ENCODE data around the gene USP40. TPM values are rescaled to one million over a fixed set of nuclear protein-coding genes. Genes with fewer than 3 reads are reported as not detected.
A peak's percentile ranks its signal among the peaks of the same experiment; 100 is the strongest.

The USP40 gene
- total RNA-seq, 6 donors from 2014 or later, result 34.4 to 75.4 (median 50.4) TPM

DNA sequence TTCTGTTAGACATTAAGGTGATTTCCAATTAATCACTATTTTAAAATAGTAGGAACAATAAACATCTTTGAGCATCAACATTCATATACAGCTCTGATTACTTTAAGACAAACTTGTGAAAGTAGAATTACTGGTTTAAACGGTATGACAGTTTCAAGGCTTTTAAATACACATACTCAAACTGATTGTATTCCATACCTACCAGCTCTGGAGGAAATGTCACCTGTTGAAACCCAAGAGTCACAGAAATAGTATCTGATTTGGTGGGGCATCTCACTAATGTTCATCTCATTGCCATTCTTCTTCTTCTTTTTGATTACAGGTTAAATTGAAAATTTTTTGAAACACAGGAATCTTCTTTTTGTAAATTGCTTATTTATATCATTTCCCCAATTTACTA is 36.2 kb downstream of the USP40 start:
- WGBS, 2 donors, result 73% methylated on average over 1 of the region's 1 CpG
- ATAC-seq (ENCODE audit: low FRiP score in 2 of 2) (no peak), DNase-seq (no peak)
- H3K4me1 ChIP-seq, result no peaks in the 10 kb centered on the region
- no peak overlapping the region for H3K4me3 ChIP-seq
- peaks cover under 1 to 50% (median 9%) of the 10 kb centered on the region in 4 donors for H3K36me3 ChIP-seq
- H3K27ac ChIP-seq, result no peak overlapping the region
- TF ChIP-seq CTCF (IDR thresholded peaks at IDR 0.05) (no peak), POLR2A (IDR thresholded peaks at IDR 0.05) (no peak), POLR2AphosphoS5 (IDR thresholded peaks at IDR 0.05) (no peak), EP300 (IDR thresholded peaks at IDR 0.05) (no peak)
- H3K27me3 ChIP-seq, result no peaks in the 10 kb centered on the region
- H3K9me3 ChIP-seq, result no peaks in the 10 kb centered on the region

DNA sequence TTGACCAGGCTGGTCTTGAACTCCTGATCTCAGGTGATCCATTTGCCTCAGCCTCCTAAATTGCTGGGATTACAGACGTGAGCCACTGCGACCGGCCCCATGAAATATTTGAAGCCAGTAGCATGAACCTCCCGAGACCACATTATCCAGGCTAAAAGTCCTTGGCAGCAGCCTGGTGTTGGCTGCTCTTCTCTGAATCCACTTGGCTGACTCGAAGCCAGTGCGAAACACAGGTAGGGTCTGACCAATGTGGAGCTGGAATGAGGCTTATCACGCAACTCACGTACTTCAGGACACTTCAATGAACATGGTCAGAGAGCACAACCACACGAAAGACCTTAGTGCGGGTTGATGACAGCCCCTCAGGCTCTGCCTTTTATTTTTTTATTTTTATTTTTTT is 38.4 kb downstream of the USP40 start:
- H3K36me3 ChIP-seq, result peaks cover 4 to 52% (median 8%) of the 10 kb centered on the region in 4 donors
- WGBS, 2 donors, result 97 to 98% methylated on average over 8 to 10 of the region's 10 CpGs
- H3K27me3 ChIP-seq, result no peaks in the 10 kb centered on the region
- H3K27ac ChIP-seq, result no peak overlapping the region
- DNase-seq, result no peak
- TF ChIP-seq POLR2A (IDR thresholded peaks at IDR 0.05) (no peak), POLR2AphosphoS5 (IDR thresholded peaks at IDR 0.05) (no peak), CTCF (IDR thresholded peaks at IDR 0.05) (no peak), EP300 (IDR thresholded peaks at IDR 0.05) (no peak)
- H3K4me1 ChIP-seq, result no peaks in the 10 kb centered on the region
- H3K4me3 ChIP-seq, result no peak overlapping the region
- no peaks in the 10 kb centered on the region for H3K9me3 ChIP-seq
- no peak for ATAC-seq (ENCODE audit: low FRiP score in 2 of 2)

- no peaks in the 10 kb centered on the region for H3K4me1 ChIP-seq
- ATAC-seq (ENCODE audit: low FRiP score in 2 of 2) (no peak), DNase-seq (no peak)
- peaks cover 4 to 58% (median 6%) of the 10 kb centered on the region in 4 donors for H3K36me3 ChIP-seq
- H3K4me3 ChIP-seq, result no peak overlapping the region
- no peaks in the 10 kb centered on the region for H3K27me3 ChIP-seq
- no peak overlapping the region for H3K27ac ChIP-seq
- H3K9me3 ChIP-seq, result no peaks in the 10 kb centered on the region
- TF ChIP-seq CTCF (IDR thresholded peaks at IDR 0.05) (no peak), POLR2A (IDR thresholded peaks at IDR 0.05) (no peak), POLR2AphosphoS5 (IDR thresholded peaks at IDR 0.05) (no peak), EP300 (IDR thresholded peaks at IDR 0.05) (no peak)
Observed at GRCh38 chr2:233525791-233526190, 40.8 kb downstream of the USP40 start.

- Histone ChIP-seq H3K27ac (no peak overlapping the region), H3K4me1 (no peaks in the 10 kb centered on the region), H3K4me3 (no peak overlapping the region), H3K36me3 (peaks cover 2 to 58% (median 5%) of the 10 kb centered on the region in 4 donors), H3K9me3 (no peaks in the 10 kb centered on the region), H3K27me3 (no peaks in the 10 kb centered on the region)
- TF ChIP-seq EP300 (IDR thresholded peaks at IDR 0.05), result no peak
- DNase-seq, result no peak
- WGBS, 2 donors, result 79 to 80% methylated on average over 3 of the region's 3 CpGs
- no peak for ATAC-seq (ENCODE audit: low FRiP score in 2 of 2)
Observed at GRCh38 chr2:233519787-233520611, 46.6 kb downstream of the USP40 start.

DNA sequence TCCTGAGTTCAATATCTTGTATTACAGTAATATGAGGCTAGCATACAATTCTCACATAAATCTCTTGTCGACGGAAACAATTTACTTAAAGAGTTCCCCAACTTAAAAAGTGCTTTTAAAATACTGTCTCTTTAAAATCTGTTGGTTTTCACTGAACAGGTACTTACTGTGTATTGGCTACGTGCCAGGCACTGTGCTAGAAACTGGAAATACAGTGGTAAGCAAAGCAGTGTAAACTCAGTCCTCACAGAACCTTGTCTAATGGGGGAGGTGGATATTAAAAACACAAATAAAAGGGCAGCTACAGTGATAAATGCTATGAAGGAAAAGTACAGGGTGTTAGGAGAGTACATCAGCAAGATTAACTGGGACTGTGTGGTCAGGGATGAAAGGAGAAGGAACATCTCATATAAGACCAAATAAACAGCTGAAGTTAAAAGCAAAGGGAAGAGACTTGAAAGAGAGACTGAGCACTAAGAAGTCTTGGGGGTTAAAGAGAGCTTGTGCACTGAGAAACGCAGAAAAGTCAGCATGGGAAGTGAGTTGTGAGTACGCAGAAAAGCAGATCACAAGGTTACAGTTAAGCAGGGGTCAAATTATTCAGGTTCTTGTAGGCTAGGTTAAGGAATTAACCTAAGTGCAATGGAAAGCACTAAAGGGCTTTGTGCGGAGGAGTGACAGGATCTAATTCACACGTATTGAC is 52.5 kb downstream of the USP40 start:
- Histone ChIP-seq H3K27ac (peak overlapping the region in 1 of 4 donors; percentile 38), H3K4me1 (no peaks in the 10 kb centered on the region), H3K9me3 (no peaks in the 10 kb centered on the region), H3K4me3 (no peak overlapping the region), H3K27me3 (no peaks in the 10 kb centered on the region), H3K36me3 (peaks cover 0 to 17% (median 0%) of the 10 kb centered on the region in 4 donors)
- TF ChIP-seq EP300 (IDR thresholded peaks at IDR 0.05), result no peak
- TF ChIP-seq POLR2AphosphoS5 (IDR thresholded peaks at IDR 0.05), result no peak
- TF ChIP-seq CTCF (IDR thresholded peaks at IDR 0.05), result no peak
- TF ChIP-seq POLR2A (IDR thresholded peaks at IDR 0.05), result no peak
- WGBS, 2 donors, result 74 to 78% methylated on average over 7 of the region's 7 CpGs
- DNase-seq, result peak in 1 of 2 donors; percentile 68
- ATAC-seq (ENCODE audit: low FRiP score in 2 of 2), result no peak
